SK-N-SH (cell line): ENCODE data around the gene AGRN. TPM values are rescaled to one million over a fixed set of nuclear protein-coding genes. Genes with fewer than 3 reads are reported as not detected.

ENCODE experiments used
- CTCF ChIA-PET: fragments of 300-600, 350-600 bp; formaldehyde crosslinking; extraction: SDS; loops from one replicate; lab custom pipeline; 2021; lab: Yijun Ruan, JAX
- POLR2A ChIA-PET: fragments of 350-600 bp; sonication (Branson Sonifier 250); formaldehyde crosslinking; extraction: SDS; loops from one replicate; lab custom pipeline; 2020; ENCODE audit warnings: antibody characterized with exemption, inconsistent platforms; lab: Yijun Ruan, JAX
- DNase-seq: peaks from one replicate; pipeline ENCODE4 v3.0.0; 2012
- H2AFZ ChIP-seq: fragments of 200-600 bp; sonication (generic); 2 replicates; pipeline ENCODE4 v1.8.1; 2016; ENCODE audit warnings: antibody characterized with exemption, mild to moderate bottlenecking, low read depth
- H3F3A ChIP-seq: fragments of 200-600 bp; sonication (generic); replicated peaks from 2 replicates; pipeline ENCODE3; 2016; ENCODE audit warnings: antibody characterized with exemption, mild to moderate bottlenecking; ENCODE audit not compliant: insufficient read depth
- H3K27ac ChIP-seq, 2 experiments: fragments of 200-500 bp in 1 of 2; fragments of 200-600 bp in 1 of 2; sonication (Bioruptor generic) in 1 of 2; sonication (generic), shearing (Covaris generic) in 1 of 2; 2 replicates each; pipeline versions ENCODE4 v1.5.1 to v1.6.1; 2014 to 2016; ENCODE audit warnings: low read depth in 2 of 2, inconsistent platforms in 1 of 2, low read length in 1 of 2, mild to moderate bottlenecking in 1 of 2, mixed read lengths in 1 of 2
- H3K27me3 ChIP-seq: fragments of 200-600 bp; sonication (generic), shearing (Covaris generic); 2 replicates; pipeline ENCODE4 v1.6.1; 2016; ENCODE audit warnings: mixed run types; ENCODE audit not compliant: insufficient read depth
- H3K36me3 ChIP-seq, 2 experiments: fragments of 200-500 bp in 1 of 2; fragments of 200-600 bp in 1 of 2; sonication (Bioruptor generic) in 1 of 2; sonication (generic) in 1 of 2; replicated peaks in 1 of 2; 2 replicates each; pipeline versions ENCODE3 to v1.5.1; 2014 to 2016; ENCODE audit warnings: low read length in 1 of 2, mild to moderate bottlenecking in 1 of 2; ENCODE audit not compliant: insufficient read depth in 2 of 2, control insufficient read depth in 1 of 2
- H3K4me1 ChIP-seq, 2 experiments: fragments of 200-500 bp in 1 of 2; fragments of 200-600 bp in 1 of 2; sonication (Bioruptor generic) in 1 of 2; sonication (generic), shearing (Covaris generic) in 1 of 2; 2 replicates each; pipeline versions ENCODE4 v1.5.1 to v1.6.1; 2014 to 2016; ENCODE audit warnings: low read depth in 1 of 2, low read length in 1 of 2, mixed run types in 1 of 2; ENCODE audit not compliant: insufficient read depth in 2 of 2, control insufficient read depth in 1 of 2
- H3K4me2 ChIP-seq: fragments of 200-600 bp; sonication (generic), shearing (Covaris generic); 2 replicates; pipeline ENCODE4 v1.6.1; 2017; ENCODE audit warnings: mixed run types
- H3K4me3 ChIP-seq, 2 experiments: fragments of 200-500 bp in 1 of 2; fragments of 200-600 bp in 1 of 2; sonication (Bioruptor generic) in 1 of 2; sonication (generic), shearing (Covaris generic) in 1 of 2; 2 replicates each; pipeline versions ENCODE4 v1.5.1 to v1.8.1; 2014 to 2016; ENCODE audit warnings: low read depth in 2 of 2, inconsistent platforms in 1 of 2, low read length in 1 of 2, mild to moderate bottlenecking in 1 of 2, mixed read lengths in 1 of 2, moderate library complexity in 1 of 2
- H3K79me2 ChIP-seq: fragments of 200-600 bp; sonication (generic); 2 replicates; pipeline ENCODE4 v1.8.1; 2017; ENCODE audit warnings: mild to moderate bottlenecking; ENCODE audit not compliant: insufficient read depth
- H3K9ac ChIP-seq: fragments of 200-600 bp; sonication (generic); 2 replicates; pipeline ENCODE4 v1.6.1; 2017; ENCODE audit warnings: mixed run types
- H3K9me2 ChIP-seq: fragments of 200-600 bp; sonication (generic); 2 replicates; pipeline ENCODE4 v1.6.1; 2017; ENCODE audit warnings: mixed run types
- H3K9me3 ChIP-seq: fragments of 200-600 bp; sonication (generic); 2 replicates; pipeline ENCODE4 v1.6.1; 2017; ENCODE audit warnings: mixed run types, mild to moderate bottlenecking, moderate library complexity
- H4K20me1 ChIP-seq: fragments of 200-600 bp; sonication (generic); 2 replicates; pipeline ENCODE4 v1.6.1; 2017; ENCODE audit warnings: mild to moderate bottlenecking, mixed run types; ENCODE audit not compliant: insufficient read depth
- CHD2 ChIP-seq: fragments of 150-350 bp; IDR thresholded peaks from 2 replicates; pipeline ENCODE4 v1.6.1; 2018; ENCODE audit warnings: low read length; ENCODE audit not compliant: partially characterized antibody
- EP300 ChIP-seq, 2 experiments: IDR thresholded peaks; 2 replicates each; pipeline versions ENCODE4 v1.4.0 to v1.6.1; 2012; ENCODE audit warnings: borderline replicate concordance in 1 of 2, low read depth in 1 of 2, low read length in 1 of 2
- EZH2phosphoT487 ChIP-seq: fragments of 200-600 bp; sonication (generic); IDR thresholded peaks from 2 replicates; pipeline ENCODE4 v1.6.1; 2017; ENCODE audit warnings: low read depth, mixed run types, mild to moderate bottlenecking, antibody characterized with exemption, moderate library complexity, borderline replicate concordance
- FOSL2 ChIP-seq: IDR thresholded peaks from 2 replicates; pipeline ENCODE4 v1.4.0; 2012; ENCODE audit warnings: low read depth, mild to moderate bottlenecking, moderate library complexity, borderline replicate concordance
- FOXJ3 ChIP-seq: sonication (generic); formaldehyde crosslinking; IDR thresholded peaks from 2 replicates; pipeline ENCODE4 v1.5.1; 2020; ENCODE audit warnings: mild to moderate bottlenecking, missing genetic modification reagents
- IRF3 ChIP-seq: fragments of 150-350 bp; IDR thresholded peaks from 2 replicates; pipeline ENCODE4 v1.6.1; 2016; ENCODE audit warnings: mild to moderate bottlenecking, low read depth, low read length
- MAX ChIP-seq: IDR thresholded peaks from 2 replicates; pipeline ENCODE4 v1.4.0; 2012; ENCODE audit warnings: low read depth
- MXI1 ChIP-seq: IDR thresholded peaks from 2 replicates; pipeline ENCODE4 v1.6.1; 2012; ENCODE audit warnings: mild to moderate bottlenecking, low read depth, low read length, improper control_type of control experiment
- RAD21 ChIP-seq: IDR thresholded peaks from 2 replicates; pipeline ENCODE4 v1.6.1; 2012; ENCODE audit warnings: mild to moderate bottlenecking, low read length
- SIN3A ChIP-seq: IDR thresholded peaks from 2 replicates; pipeline ENCODE4 v1.6.1; 2012; ENCODE audit warnings: low read depth, mild to moderate bottlenecking, low read length, moderate library complexity, borderline replicate concordance
- TAF1 ChIP-seq: IDR thresholded peaks from 2 replicates; pipeline ENCODE4 v1.6.1; 2012; ENCODE audit warnings: low read depth, mild to moderate bottlenecking, low read length, moderate library complexity, borderline replicate concordance
- TEAD4 ChIP-seq: IDR thresholded peaks from 2 replicates; pipeline ENCODE4 v1.4.0; 2012; ENCODE audit warnings: mild to moderate bottlenecking, borderline replicate concordance; ENCODE audit not compliant: insufficient read depth
- USF1 ChIP-seq: IDR thresholded peaks from 2 replicates; pipeline ENCODE4 v1.4.0; 2012; ENCODE audit warnings: low read depth, borderline replicate concordance
- USF2 ChIP-seq: fragments of 150-350 bp; IDR thresholded peaks from 2 replicates; pipeline ENCODE4 v1.6.1; 2017; ENCODE audit warnings: antibody characterized with exemption, low read length, low read depth, borderline replicate concordance
- ZBTB33 ChIP-seq: IDR thresholded peaks from 2 replicates; pipeline ENCODE4 v1.4.0; 2012; ENCODE audit warnings: low read depth, borderline replicate concordance
- WGBS: methylation state at CpG from one replicate; pipeline ENCODE4 v1.1.6; 2017; ENCODE audit warnings: low lambda C conversion rate; 5-methylcytosine and 5-hydroxymethylcytosine counted together
- polyA plus RNA-seq, 3 experiments: library from polyadenylated mRNA; depleted of rRNA; stranded (reverse); fragments of >200 nt; gene quantifications; 2 replicates each; pipeline ENCODE4 v1.2.3, GENCODE V29; 2012

Gene AGRN
- polyA plus RNA-seq, 1 of the 3 experiments (the other 2 are of a cell fraction): 31.6 TPM

- H3K9me3 ChIP-seq: no peaks in the 10 kb centered on the region
Measured at GRCh38 chr1:1080951-1081310, 61.0 kb downstream of the AGRN start.

More at GRCh38 chr1:1080951-1081310, 61.0 kb downstream of the AGRN start:
- Histone ChIP-seq H3K4me2 (no peak overlapping the region), H3K4me3 (no peak overlapping the region), H3F3A (no peaks in the 10 kb centered on the region), H3K4me1 (peaks cover 4 to 18% of the 10 kb centered on the region in 2 experiments; a peak in 2 of 4 replicates), H3K27me3 (no peaks in the 10 kb centered on the region), H3K9me2 (no peaks in the 10 kb centered on the region), H3K36me3 (no peaks in the 10 kb centered on the region), H3K79me2 (no peaks in the 10 kb centered on the region), H3K9ac (no peak overlapping the region), H3K27ac (peak overlapping the region in 1 of 2 experiments; percentile 53; a peak in 2 of 4 replicates), H2AFZ (no peak overlapping the region), H4K20me1 (no peaks in the 10 kb centered on the region)
- TF ChIP-seq TEAD4 (no peak), IRF3 (no peak), FOSL2 (no peak), MXI1 (no peak), CHD2 (no peak), TAF1 (no peak), USF2 (no peak), MAX (no peak), SIN3A (no peak), ZBTB33 (no peak), USF1 (no peak), FOXJ3 (CRISPR knock-in tag) (no peak), RAD21 (no peak), EP300 (IDR thresholded peaks at IDR 0.05; ENCODE audit: borderline replicate concordance in 1 of 2, low read depth in 1 of 2, low read length in 1 of 2) (no peak), EZH2phosphoT487 (no peak)
- ChIA-PET CTCF (interaction anchor here (1.7 kb wide), 1 partner anchor 17 kb away, joined by 5 read pairs; no protein-coding TSS in a partner anchor), POLR2A (no interaction called here)
- peak; percentile 74 for DNase-seq
- 34% methylated on average over 7 of the region's 9 CpGs for WGBS
